COLO668 (cell line): Measurements from ENCODE around the gene EFNA5.
"Not testable (repeated sequence)": the region's sequence is repeated elsewhere in the genome, so short reads cannot be mapped to it uniquely, and the experiment has no call there.

Source experiments
- DNase-seq: peaks from one replicate; lab custom pipeline; 2025; ENCODE audit not compliant: unreplicated experiment; lab: John Stamatoyannopoulos, UW

The EFNA5 gene

GRCh38 chr5:107435061-107435460 lies 235.7 kb downstream of the EFNA5 start:
- no peak for DNase-seq

GRCh38 chr5:107433646-107434045 lies 237.1 kb downstream of the EFNA5 start:
- not testable (repeated sequence) for DNase-seq

GRCh38 chr5:107431998-107432397 lies 238.7 kb downstream of the EFNA5 start:
- DNase-seq, result no peak

GRCh38 chr5:107431536-107431935 lies 239.2 kb downstream of the EFNA5 start:
- no peak for DNase-seq

GRCh38 chr5:107430071-107430625 lies 240.6 kb downstream of the EFNA5 start:
- no peak for DNase-seq

- no peak for DNase-seq
Observed at GRCh38 chr5:107428303-107428813, 242.4 kb downstream of the EFNA5 start.

- no peak for DNase-seq
Observed at GRCh38 chr5:107426872-107427271, 243.9 kb downstream of the EFNA5 start.

- no peak for DNase-seq
Observed at GRCh38 chr5:107426209-107426608, 244.5 kb downstream of the EFNA5 start.

GRCh38 chr5:107425541-107426031 lies 245.2 kb downstream of the EFNA5 start:
- DNase-seq, result no peak

GRCh38 chr5:107424491-107424890 lies 246.2 kb downstream of the EFNA5 start:
- no peak for DNase-seq

- no peak for DNase-seq
Observed at GRCh38 chr5:107422494-107422893, 248.2 kb downstream of the EFNA5 start.

- DNase-seq, result no peak
Observed at GRCh38 chr5:107419498-107419897, 251.2 kb downstream of the EFNA5 start.

GRCh38 chr5:107418902-107419301 lies 251.8 kb downstream of the EFNA5 start:
- DNase-seq, result no peak

GRCh38 chr5:107418071-107418470 lies 252.7 kb downstream of the EFNA5 start:
- DNase-seq, result no peak

- DNase-seq, result no peak
Observed at GRCh38 chr5:107415762-107416161, 255.0 kb downstream of the EFNA5 start.

- DNase-seq, result no peak
Observed at GRCh38 chr5:107414802-107415201, 255.9 kb downstream of the EFNA5 start.

- DNase-seq, result no peak
Observed at GRCh38 chr5:107413754-107414153, 257.0 kb downstream of the EFNA5 start.

- no peak for DNase-seq
Observed at GRCh38 chr5:107408564-107408963, 262.2 kb downstream of the EFNA5 start.

- no peak for DNase-seq
Observed at GRCh38 chr5:107407713-107408298, 262.9 kb downstream of the EFNA5 start.

- DNase-seq, result no peak
Observed at GRCh38 chr5:107404595-107405374, 266.0 kb downstream of the EFNA5 start.

GRCh38 chr5:107403228-107403953 lies 267.3 kb downstream of the EFNA5 start:
- DNase-seq, result no peak
